Smooth muscle cell (in vitro differentiated cells): ENCODE measurements around the gene KAT2B. TPM values are rescaled to one million over a fixed set of nuclear protein-coding genes. Genes with fewer than 3 reads are reported as not detected.

Source experiments
- DNase-seq: peaks from one replicate; lab custom pipeline; 2025; ENCODE audit not compliant: unreplicated experiment; lab: John Stamatoyannopoulos, UW
- H2AFZ ChIP-seq: fragments of 200-600 bp; sonication (generic); 2 replicates; pipeline ENCODE4 v1.6.0; 2016; ENCODE audit warnings: antibody characterized with exemption, low read depth, mild to moderate bottlenecking
- H3F3A ChIP-seq: fragments of 200-600 bp; sonication (generic); 2 replicates; pipeline ENCODE4 v1.6.0; 2017; ENCODE audit warnings: antibody characterized with exemption, low read depth
- H3K27ac ChIP-seq: fragments of 200-600 bp; sonication (generic); 2 replicates; pipeline ENCODE4 v1.5.1; 2016; ENCODE audit warnings: low read depth, mild to moderate bottlenecking
- H3K27me3 ChIP-seq: fragments of 200-600 bp; sonication (generic); 2 replicates; pipeline ENCODE4 v1.6.1; 2016; ENCODE audit warnings: low read depth, mild to moderate bottlenecking
- H3K36me3 ChIP-seq: fragments of 200-600 bp; sonication (generic); 2 replicates; pipeline ENCODE4 v1.5.1; 2016; ENCODE audit warnings: low read depth
- H3K4me1 ChIP-seq: fragments of 200-600 bp; sonication (generic); 2 replicates; pipeline ENCODE4 v1.5.1; 2016; ENCODE audit warnings: low read depth
- H3K4me2 ChIP-seq: fragments of 200-600 bp; sonication (generic); 2 replicates; pipeline ENCODE4 v1.6.0; 2016; ENCODE audit warnings: mild to moderate bottlenecking
- H3K4me3 ChIP-seq: fragments of 200-600 bp; sonication (generic); 2 replicates; pipeline ENCODE4 v1.5.1; 2016; ENCODE audit warnings: mild to moderate bottlenecking
- H3K79me2 ChIP-seq: fragments of 200-600 bp; sonication (generic); 2 replicates; pipeline ENCODE4 v1.6.0; 2016; ENCODE audit warnings: low read depth, mild to moderate bottlenecking
- H3K9ac ChIP-seq: fragments of 200-600 bp; sonication (generic); 2 replicates; pipeline ENCODE4 v1.6.0; 2016; ENCODE audit warnings: low read depth
- H3K9me3 ChIP-seq: fragments of 200-600 bp; sonication (generic); replicated peaks from 2 replicates; pipeline ENCODE4 v1.5.1; 2016; ENCODE audit warnings: low read depth
- H4K20me1 ChIP-seq: fragments of 200-600 bp; sonication (generic); 2 replicates; pipeline ENCODE4 v1.6.0; 2016; ENCODE audit warnings: low read depth
- microRNA-seq: library from miRNA; unstranded; fragments of <30 nt; microRNA quantifications from one replicate; pipeline ENCODE4, GENCODE V29; 2016; ENCODE audit warnings: borderline number of aligned reads
- polyA plus RNA-seq: library from polyadenylated mRNA; unstranded; fragments of >200 nt; fragmentation: Nextera tagmentation; extraction: Ambion mirVana; gene quantifications from 2 replicates; pipeline ENCODE4 v1.2.1, GENCODE V29; 2016
- small RNA-seq: library from RNA; depleted of rRNA; stranded (forward); fragments of <200 nt; gene quantifications from one replicate; pipeline ENCODE3, GENCODE V24; 2014
- total RNA-seq: library from RNA; depleted of rRNA; stranded (reverse); fragments of >200 nt; gene quantifications from 2 replicates; pipeline ENCODE4 v1.2.3, GENCODE V29; 2014
- TF ChIP-seq, protein P1 (sequence below): fragments of 200-600 bp; sonication (generic); IDR thresholded peaks from 2 replicates; pipeline ENCODE4 v1.5.1; 2017; ENCODE audit warnings: borderline replicate concordance, mild to moderate bottlenecking, antibody characterized with exemption; ENCODE audit not compliant: insufficient read depth, poor library complexity, severe bottlenecking

The KAT2B gene
- total and polyA plus RNA-seq, 2 experiments from 2014 or later = 1.1 to 6.5 TPM

DNA sequence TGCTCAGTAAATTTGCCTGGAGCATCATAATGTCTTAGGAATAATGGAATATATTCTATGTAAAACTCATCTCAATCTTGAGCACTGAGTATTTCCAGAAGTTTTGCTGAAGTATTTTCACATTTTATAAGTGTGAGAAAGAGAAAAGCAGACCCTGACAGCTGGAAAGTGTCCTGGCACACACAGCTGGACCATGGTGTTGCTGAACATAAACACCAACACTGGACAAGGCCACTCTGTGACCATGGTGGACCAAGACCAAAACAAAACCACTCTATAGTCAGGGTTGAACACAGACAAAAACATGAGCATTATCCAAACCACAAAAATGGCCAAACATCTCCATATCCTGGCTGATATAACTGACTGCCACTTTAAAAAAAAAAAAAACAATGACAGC lies 160.9 kb downstream of the KAT2B start:
- no peaks in the 10 kb centered on the region for H3K27me3 ChIP-seq
- H3K79me2 ChIP-seq = no peaks in the 10 kb centered on the region
- TF ChIP-seq, protein P1, sequence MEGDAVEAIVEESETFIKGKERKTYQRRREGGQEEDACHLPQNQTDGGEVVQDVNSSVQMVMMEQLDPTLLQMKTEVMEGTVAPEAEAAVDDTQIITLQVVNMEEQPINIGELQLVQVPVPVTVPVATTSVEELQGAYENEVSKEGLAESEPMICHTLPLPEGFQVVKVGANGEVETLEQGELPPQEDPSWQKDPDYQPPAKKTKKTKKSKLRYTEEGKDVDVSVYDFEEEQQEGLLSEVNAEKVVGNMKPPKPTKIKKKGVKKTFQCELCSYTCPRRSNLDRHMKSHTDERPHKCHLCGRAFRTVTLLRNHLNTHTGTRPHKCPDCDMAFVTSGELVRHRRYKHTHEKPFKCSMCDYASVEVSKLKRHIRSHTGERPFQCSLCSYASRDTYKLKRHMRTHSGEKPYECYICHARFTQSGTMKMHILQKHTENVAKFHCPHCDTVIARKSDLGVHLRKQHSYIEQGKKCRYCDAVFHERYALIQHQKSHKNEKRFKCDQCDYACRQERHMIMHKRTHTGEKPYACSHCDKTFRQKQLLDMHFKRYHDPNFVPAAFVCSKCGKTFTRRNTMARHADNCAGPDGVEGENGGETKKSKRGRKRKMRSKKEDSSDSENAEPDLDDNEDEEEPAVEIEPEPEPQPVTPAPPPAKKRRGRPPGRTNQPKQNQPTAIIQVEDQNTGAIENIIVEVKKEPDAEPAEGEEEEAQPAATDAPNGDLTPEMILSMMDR = no peak
- no peaks in the 10 kb centered on the region for H3K36me3 ChIP-seq
- peaks cover 4% of the 10 kb centered on the region for H3K4me1 ChIP-seq
- H4K20me1 ChIP-seq = no peaks in the 10 kb centered on the region
- no peak overlapping the region for H3K4me2 ChIP-seq
- H3K27ac ChIP-seq = no peak overlapping the region
- no peak overlapping the region for H3K9ac ChIP-seq
- no peak overlapping the region for H2AFZ ChIP-seq
- H3F3A ChIP-seq = no peaks in the 10 kb centered on the region
- no peak for DNase-seq
- no peak overlapping the region for H3K4me3 ChIP-seq
- H3K9me3 ChIP-seq = no peaks in the 10 kb centered on the region

Small RNAs within 50 kb of the gene (microRNA-seq; reads per million reads assigned to microRNA genes)
- gene MIR3135A = not detected

Small RNAs within 50 kb of the gene (small RNA-seq; reads per million reads assigned to genes)
- gene MIR3135A (not detected), gene RNU4-85P (not detected), gene RPL39P18 (not detected)

Other genes with a start within 250 kb of the KAT2B start
- 0.18 and 0.63 TPM in 2 replicates for gene EFHB, start 106.2 kb upstream of the KAT2B start, total RNA-seq
- 0.14 and 1.3 TPM in 2 replicates for gene EFHB, start 106.2 kb upstream of the KAT2B start, polyA plus RNA-seq
- gene RAB5A, start 93.3 kb upstream of the KAT2B start, total RNA-seq = 127 and 161 TPM in 2 replicates
- 92.2 and 99.1 TPM in 2 replicates for gene RAB5A, start 93.3 kb upstream of the KAT2B start, polyA plus RNA-seq
- gene PP2D1, start 28.2 kb upstream of the KAT2B start, total RNA-seq = not detected in 2 replicates
- 0.40 and 0.91 TPM in 2 replicates for gene PP2D1, start 28.2 kb upstream of the KAT2B start, polyA plus RNA-seq
- gene SGO1, start 145.8 kb downstream of the KAT2B start, total RNA-seq = 5.4 and 5.6 TPM in 2 replicates
- gene SGO1, start 145.8 kb downstream of the KAT2B start, polyA plus RNA-seq = 4.1 and 5.2 TPM in 2 replicates